Ovary (tissue), 3 donors: ENCODE measurements around the gene CACNA1H.

Experiments
- EP300 ChIP-seq: sonication (generic); formaldehyde crosslinking; IDR thresholded peaks from one replicate; pipeline ENCODE4 v1.6.1; 2017; ENCODE audit warnings: antibody characterized with exemption
- POLR2A ChIP-seq: fragments of 450-650 bp; IDR thresholded peaks from one replicate; pipeline ENCODE4 v1.6.1; 2017; ENCODE audit warnings: antibody characterized with exemption, mild to moderate bottlenecking, moderate library complexity
- TF ChIP-seq, protein P1 (sequence below), 3 donors: fragments of 450-650 bp in 2 of 3; fragments of 200-600 bp in 1 of 3; IDR thresholded peaks; one replicate each; pipeline versions ENCODE4 v1.5.1 to v1.8.0; 2016 to 2022; ENCODE audit warnings: antibody characterized with exemption in 3 of 3, mild to moderate bottlenecking in 1 of 3
- donor health status: DM: no; HTN: no; CAD: no.

DNA sequence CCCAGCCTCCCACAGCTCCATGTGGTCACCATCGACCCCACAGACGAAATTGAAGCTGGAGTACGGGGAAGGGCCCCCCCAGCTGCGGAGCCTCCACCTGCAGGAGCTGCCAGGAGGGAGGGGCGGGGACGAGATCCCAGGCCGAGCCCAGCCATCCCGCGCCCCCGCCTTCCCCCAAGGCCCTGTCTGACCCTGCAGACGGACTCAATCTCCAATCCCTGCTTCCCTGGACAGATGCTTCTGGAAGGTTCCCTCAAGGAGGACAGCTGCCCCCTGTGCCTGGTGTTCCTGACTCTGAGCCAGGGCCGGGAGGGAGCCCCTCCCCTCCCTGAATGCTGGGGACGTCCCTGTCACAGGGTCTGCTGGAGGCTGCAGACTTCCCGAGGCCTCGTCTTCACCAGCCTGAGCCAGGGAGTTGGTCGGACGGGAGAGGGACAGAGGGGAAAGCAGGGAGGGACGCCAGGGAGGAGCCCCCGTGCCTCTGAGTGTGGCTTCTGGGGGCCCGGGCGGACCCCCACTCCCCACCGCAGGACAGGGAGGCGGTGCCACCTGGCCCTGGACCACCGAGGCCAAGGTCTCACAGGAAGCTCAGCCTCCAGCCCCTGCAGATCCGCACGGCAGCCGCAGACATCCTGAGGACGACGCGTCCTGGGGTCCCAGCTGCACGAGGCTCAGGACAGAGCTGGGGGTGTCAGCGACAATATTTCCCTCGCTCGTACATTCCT is 35.6 kb upstream of the CACNA1H start:
- TF ChIP-seq, protein P1, sequence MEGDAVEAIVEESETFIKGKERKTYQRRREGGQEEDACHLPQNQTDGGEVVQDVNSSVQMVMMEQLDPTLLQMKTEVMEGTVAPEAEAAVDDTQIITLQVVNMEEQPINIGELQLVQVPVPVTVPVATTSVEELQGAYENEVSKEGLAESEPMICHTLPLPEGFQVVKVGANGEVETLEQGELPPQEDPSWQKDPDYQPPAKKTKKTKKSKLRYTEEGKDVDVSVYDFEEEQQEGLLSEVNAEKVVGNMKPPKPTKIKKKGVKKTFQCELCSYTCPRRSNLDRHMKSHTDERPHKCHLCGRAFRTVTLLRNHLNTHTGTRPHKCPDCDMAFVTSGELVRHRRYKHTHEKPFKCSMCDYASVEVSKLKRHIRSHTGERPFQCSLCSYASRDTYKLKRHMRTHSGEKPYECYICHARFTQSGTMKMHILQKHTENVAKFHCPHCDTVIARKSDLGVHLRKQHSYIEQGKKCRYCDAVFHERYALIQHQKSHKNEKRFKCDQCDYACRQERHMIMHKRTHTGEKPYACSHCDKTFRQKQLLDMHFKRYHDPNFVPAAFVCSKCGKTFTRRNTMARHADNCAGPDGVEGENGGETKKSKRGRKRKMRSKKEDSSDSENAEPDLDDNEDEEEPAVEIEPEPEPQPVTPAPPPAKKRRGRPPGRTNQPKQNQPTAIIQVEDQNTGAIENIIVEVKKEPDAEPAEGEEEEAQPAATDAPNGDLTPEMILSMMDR (IDR thresholded peaks at IDR 0.05) = no peak
- TF ChIP-seq POLR2A (no peak), EP300 (no peak)
